Transverse colon (tissue), 4 donors: ENCODE data around the gene PBLD. TPM values are rescaled to one million over a fixed set of nuclear protein-coding genes. Genes with fewer than 3 reads are reported as not detected.

Experiments used
- DNase-seq: peaks from one replicate; pipeline ENCODE4 v3.0.0-alpha.2; 2019
- H3K27ac ChIP-seq, 4 donors: fragments of 200-600 bp; sonication (generic); 2 replicates each; pipeline ENCODE4 v1.5.1; 2016 to 2018; ENCODE audit warnings: inconsistent platforms in 4 of 4
- H3K27me3 ChIP-seq: fragments of 200-600 bp; sonication (generic); 2 replicates; pipeline ENCODE4 v1.5.1; 2017; ENCODE audit warnings: inconsistent platforms
- H3K36me3 ChIP-seq, 4 donors: fragments of 200-600 bp; sonication (generic); 2 replicates each; pipeline ENCODE4 v1.5.1; 2017 to 2019; ENCODE audit warnings: inconsistent platforms in 4 of 4
- H3K4me1 ChIP-seq, 4 donors: fragments of 200-600 bp; sonication (generic); 2 replicates each; pipeline ENCODE4 v1.5.1; 2017 to 2020; ENCODE audit warnings: inconsistent platforms in 4 of 4
- H3K4me3 ChIP-seq, 4 donors: fragments of 200-600 bp; sonication (generic); 1 replicate in 1 of 4; 2 replicates in 3 of 4; pipeline versions ENCODE4 v1.5.1 to v1.6.1; 2017 to 2019; ENCODE audit warnings: inconsistent platforms in 4 of 4
- H3K9me3 ChIP-seq, 2 donors: fragments of 200-600 bp; sonication (generic); 2 replicates each; pipeline ENCODE4 v1.5.1; 2017 to 2019; ENCODE audit warnings: inconsistent platforms in 2 of 2
- EP300 ChIP-seq: sonication (generic); formaldehyde crosslinking; IDR thresholded peaks from one replicate; pipeline ENCODE4 v1.6.1; 2017; ENCODE audit warnings: antibody characterized with exemption, low read depth
- POLR2A ChIP-seq: fragments of 450-650 bp; IDR thresholded peaks from one replicate; pipeline ENCODE4 v1.6.1; 2016; ENCODE audit warnings: antibody characterized with exemption, mild to moderate bottlenecking, moderate library complexity
- POLR2AphosphoS5 ChIP-seq, 3 donors: sonication (generic); formaldehyde crosslinking; IDR thresholded peaks; one replicate each; pipeline ENCODE4 v1.6.1; 2016; ENCODE audit warnings: antibody characterized with exemption in 3 of 3
- WGBS, 2 donors: methylation state at CpG; one replicate each; pipeline ENCODE4 v1.1.5; 2018; ENCODE audit warnings: low coverage in 1 of 2; 5-methylcytosine and 5-hydroxymethylcytosine counted together
- in situ Hi-C, 4 donors: fragments of 200-750 bp; cut with MboI; loops; one replicate each; pipeline versions ENCODE4 v1.15.0 to v1.15.1; 2017; ENCODE audit warnings: low sequenced_read_pairs in 3 of 4, low pct_ligation_motif_present in 1 of 4, low pct_unique_long_range_greater_than_20kb in 1 of 4
- intact Hi-C: fragments of 100-400 bp; cut with DNase I; formaldehyde crosslinking; loops from one replicate; pipeline ENCODE4 v1.15.1; 2023; ENCODE audit warnings: low total_unique reads
- total RNA-seq, 4 donors: library from RNA; depleted of rRNA; stranded (reverse); fragments of >200 nt; gene quantifications; one replicate each; pipeline ENCODE4 v1.1.0, GENCODE V29; 2016
- TF ChIP-seq, protein P1 (sequence below), 5 experiments: fragments of 200-600 bp in 3 of 5; fragments of 450-650 bp in 2 of 5; sonication (generic) in 3 of 5; IDR thresholded peaks; 1 replicate in 2 of 5; 2 replicates in 3 of 5; pipeline ENCODE4 v1.5.1; 2016 to 2017; ENCODE audit warnings: antibody characterized with exemption in 5 of 5, inconsistent platforms in 3 of 5, mild to moderate bottlenecking in 2 of 5, moderate library complexity in 1 of 5

The PBLD gene
- total RNA-seq, 4 donors from 2014 or later: 63.9 to 130 (median 76.5) TPM

GRCh38 chr10:68235581-68235980, 97.1 kb downstream of the PBLD start:
- in situ Hi-C loops: no loop called here
- H3K9me3 ChIP-seq: no peaks in the 10 kb centered on the region
- TF ChIP-seq, protein P1, sequence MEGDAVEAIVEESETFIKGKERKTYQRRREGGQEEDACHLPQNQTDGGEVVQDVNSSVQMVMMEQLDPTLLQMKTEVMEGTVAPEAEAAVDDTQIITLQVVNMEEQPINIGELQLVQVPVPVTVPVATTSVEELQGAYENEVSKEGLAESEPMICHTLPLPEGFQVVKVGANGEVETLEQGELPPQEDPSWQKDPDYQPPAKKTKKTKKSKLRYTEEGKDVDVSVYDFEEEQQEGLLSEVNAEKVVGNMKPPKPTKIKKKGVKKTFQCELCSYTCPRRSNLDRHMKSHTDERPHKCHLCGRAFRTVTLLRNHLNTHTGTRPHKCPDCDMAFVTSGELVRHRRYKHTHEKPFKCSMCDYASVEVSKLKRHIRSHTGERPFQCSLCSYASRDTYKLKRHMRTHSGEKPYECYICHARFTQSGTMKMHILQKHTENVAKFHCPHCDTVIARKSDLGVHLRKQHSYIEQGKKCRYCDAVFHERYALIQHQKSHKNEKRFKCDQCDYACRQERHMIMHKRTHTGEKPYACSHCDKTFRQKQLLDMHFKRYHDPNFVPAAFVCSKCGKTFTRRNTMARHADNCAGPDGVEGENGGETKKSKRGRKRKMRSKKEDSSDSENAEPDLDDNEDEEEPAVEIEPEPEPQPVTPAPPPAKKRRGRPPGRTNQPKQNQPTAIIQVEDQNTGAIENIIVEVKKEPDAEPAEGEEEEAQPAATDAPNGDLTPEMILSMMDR (IDR thresholded peaks at IDR 0.05): no peak
- TF ChIP-seq EP300 (no peak), POLR2A (no peak), POLR2AphosphoS5 (IDR thresholded peaks at IDR 0.05) (no peak)
- peaks cover 6% of the 10 kb centered on the region for H3K27me3 ChIP-seq
- H3K4me3 ChIP-seq: no peak overlapping the region
- peaks cover 4 to 10% (median 6%) of the 10 kb centered on the region in 4 donors for H3K4me1 ChIP-seq
- DNase-seq: no peak
- intact Hi-C loops: no loop called here
- H3K27ac ChIP-seq: no peak overlapping the region
- no peaks in the 10 kb centered on the region for H3K36me3 ChIP-seq

DNA sequence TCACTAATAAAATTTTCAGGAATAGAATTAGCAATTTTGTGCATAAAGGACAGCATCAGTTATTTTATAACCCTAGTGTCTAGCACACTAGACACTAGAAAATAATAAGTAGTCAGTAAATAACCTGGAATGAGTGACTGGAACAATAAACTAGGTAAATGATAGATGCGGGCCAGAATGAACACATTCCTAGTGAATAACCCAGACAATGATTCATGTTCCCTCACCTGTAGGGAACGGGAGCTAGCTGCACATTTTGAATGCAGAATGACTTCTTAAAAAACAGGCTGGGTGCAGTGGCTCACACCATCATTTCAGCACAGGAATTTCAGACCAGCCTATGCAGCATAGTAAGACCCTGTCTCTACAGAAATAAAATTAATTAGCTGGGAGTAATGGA, 97.6 kb downstream of the PBLD start:
- no peak overlapping the region for H3K4me3 ChIP-seq
- H3K27ac ChIP-seq: no peak overlapping the region
- peaks cover 5 to 12% (median 7%) of the 10 kb centered on the region in 4 donors for H3K4me1 ChIP-seq
- WGBS, 2 donors: 73 to 88% methylated on average over 2 of the region's 2 CpGs
- no peaks in the 10 kb centered on the region for H3K36me3 ChIP-seq
- no peak for DNase-seq
- H3K9me3 ChIP-seq: no peaks in the 10 kb centered on the region
- TF ChIP-seq, protein P1 (IDR thresholded peaks at IDR 0.05): no peak
- TF ChIP-seq POLR2AphosphoS5 (IDR thresholded peaks at IDR 0.05) (no peak), EP300 (no peak), POLR2A (no peak)
- intact Hi-C loops (no loop called here), in situ Hi-C loops (no loop called here)
- peaks cover 6% of the 10 kb centered on the region for H3K27me3 ChIP-seq

- WGBS, 2 donors: 85 to 88% methylated on average over 3 of the region's 3 CpGs
- Histone ChIP-seq H3K36me3 (no peaks in the 10 kb centered on the region), H3K4me3 (no peak overlapping the region), H3K27me3 (peaks cover 6% of the 10 kb centered on the region), H3K27ac (no peak overlapping the region), H3K9me3 (no peaks in the 10 kb centered on the region), H3K4me1 (peaks cover 5 to 12% (median 7%) of the 10 kb centered on the region in 4 donors)
- in situ Hi-C loops (no loop called here), intact Hi-C loops (no loop called here)
- DNase-seq: no peak
- TF ChIP-seq, protein P1 (IDR thresholded peaks at IDR 0.05): no peak
- TF ChIP-seq POLR2AphosphoS5 (IDR thresholded peaks at IDR 0.05) (no peak), EP300 (no peak), POLR2A (no peak)
Measured at GRCh38 chr10:68233046-68233445, 99.7 kb downstream of the PBLD start.

Other genes with a start within 250 kb of the PBLD start
- 1 to 10 TPM in 1 of 4 donors, under 1 TPM in 2, not detected in 1; 0.27 to 1.5 (median 0.79) TPM for gene MYPN, start 223.4 kb downstream of the PBLD start, total RNA-seq
- under 1 TPM in 2 of 4 donors, not detected in 2; 0.27 to 0.79 TPM for gene ATOH7, start 100.8 kb downstream of the PBLD start, total RNA-seq
- 10 to 100 TPM in 3 of 4 donors, 1 to 10 TPM in 1; 8.2 to 89.4 (median 57.1) TPM for gene HNRNPH3, start 864 bp downstream of the PBLD start, total RNA-seq
- 10 to 100 TPM in 3 of 4 donors, 1 to 10 TPM in 1; 7.9 to 34.8 (median 22.8) TPM for gene RUFY2, start 74.3 kb upstream of the PBLD start, total RNA-seq
- 1 to 10 TPM in 3 of 4 donors, under 1 TPM in 1; 0.20 to 6.7 (median 1.9) TPM for gene DNA2, start 139.0 kb upstream of the PBLD start, total RNA-seq
- 10 to 100 TPM; 13.1 to 43.8 (median 20.8) TPM for gene SLC25A16, start 194.6 kb upstream of the PBLD start, total RNA-seq
- gene TET1, start 227.4 kb upstream of the PBLD start, total RNA-seq: 1 to 10 TPM; 1.5 to 3.3 (median 1.5) TPM